HG03139 (cell line): ENCODE results near the gene PABPC1L.

Experiments
- ATAC-seq: cut with Tn5 transposase; IDR thresholded peaks from one replicate; pipeline ENCODE4 v1.9.1; 2021; ENCODE audit not compliant: unreplicated experiment

Gene PABPC1L

DNA sequence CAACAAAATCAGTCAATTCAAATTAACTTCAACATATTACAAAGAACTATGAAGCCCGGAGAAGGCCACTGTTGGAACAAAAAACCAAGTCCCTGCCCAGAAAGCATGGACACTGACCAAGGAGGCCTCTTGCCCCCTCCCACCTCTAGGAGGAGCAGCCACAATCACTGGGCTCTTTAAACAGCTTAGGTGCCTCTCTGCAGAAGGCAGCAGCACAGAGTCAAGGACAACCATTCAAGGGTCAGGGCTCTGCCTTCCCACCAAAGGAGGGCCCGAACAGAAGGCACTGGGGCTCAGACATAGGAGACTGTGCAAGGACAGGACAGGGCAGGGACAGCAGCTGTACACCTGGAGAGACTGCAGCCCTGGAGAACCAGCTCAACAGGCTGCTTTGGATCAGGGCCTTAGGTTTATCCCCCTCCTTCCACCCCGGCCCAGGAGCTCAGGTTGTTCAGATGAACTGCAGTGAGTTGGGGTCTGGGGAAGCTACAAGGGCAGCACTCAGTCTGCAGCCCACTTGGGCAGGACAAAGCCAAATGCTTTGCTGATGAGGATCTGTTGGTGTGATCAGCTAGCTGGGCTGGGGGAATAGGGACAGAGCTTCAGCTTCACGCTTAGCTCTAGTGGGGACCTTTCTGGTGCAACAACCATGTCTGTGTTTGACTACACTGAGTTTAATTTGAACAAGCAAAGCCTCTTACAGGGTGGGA is 32.6 kb downstream of the PABPC1L start:
- ATAC-seq: no peak

DNA sequence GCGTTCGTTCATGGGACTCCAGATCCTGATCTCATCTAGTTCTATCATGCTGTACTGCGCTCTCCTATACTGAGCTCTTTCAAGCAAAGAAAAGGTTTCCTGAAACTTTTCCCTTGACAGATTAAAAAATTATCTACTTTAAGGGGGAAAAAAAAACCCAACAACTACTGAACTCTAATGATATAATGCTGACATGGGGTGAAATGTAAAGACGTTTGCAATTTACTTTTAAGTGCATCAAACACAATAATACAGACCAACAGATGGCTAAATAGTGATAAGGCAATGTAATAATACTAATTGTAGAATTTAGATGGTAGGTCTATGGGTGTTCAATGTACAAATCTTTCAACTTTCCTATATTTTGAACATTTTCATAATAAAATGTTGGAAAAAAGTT is 34.0 kb downstream of the PABPC1L start:
- ATAC-seq: no peak

DNA sequence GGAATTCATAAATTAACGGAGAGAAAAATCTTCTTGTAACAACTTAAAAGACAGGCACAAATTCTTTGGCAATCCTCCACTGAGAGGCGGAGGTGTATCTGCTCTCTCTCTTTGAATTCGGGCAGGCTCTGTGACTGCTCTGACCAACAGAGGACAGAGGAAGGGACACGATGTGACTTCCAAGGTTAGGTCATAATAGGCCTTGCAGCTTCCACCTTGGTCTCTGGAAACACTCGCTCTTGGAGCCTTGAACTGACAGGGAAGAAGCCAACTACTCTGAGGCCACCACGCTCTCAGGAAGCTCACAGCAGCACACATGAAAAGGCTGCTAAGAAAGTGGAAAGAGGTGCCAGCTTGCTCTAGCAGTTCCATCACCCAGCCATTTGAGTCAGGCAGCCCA is 35.4 kb downstream of the PABPC1L start:
- no peak for ATAC-seq

DNA sequence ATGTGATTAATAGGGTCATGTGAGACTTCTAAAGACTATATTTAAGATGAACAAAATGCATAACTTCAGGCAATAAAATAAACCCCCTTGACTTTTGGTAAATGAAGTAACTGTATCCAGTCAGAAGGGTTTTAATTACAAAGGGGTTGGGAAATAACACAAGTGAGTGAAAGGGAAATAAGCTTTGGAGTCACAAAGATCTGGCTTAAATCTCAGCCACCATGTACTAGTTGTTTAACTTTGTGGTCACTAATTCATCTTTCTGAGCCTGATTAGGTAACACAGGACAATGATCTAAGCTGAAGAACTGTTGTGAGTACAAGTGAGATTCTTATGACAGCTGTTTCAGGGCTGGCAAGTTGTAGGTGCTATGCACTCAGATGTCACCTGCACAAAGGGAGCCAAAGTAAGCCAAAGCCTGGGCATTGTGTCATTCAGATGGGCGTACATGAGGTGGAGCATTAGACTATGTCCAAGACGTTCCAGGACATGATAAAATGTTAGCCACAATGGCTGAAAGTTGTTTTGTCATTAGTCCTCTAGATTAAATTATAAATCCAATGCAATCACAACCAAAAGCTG is 36.5 kb downstream of the PABPC1L start:
- ATAC-seq: no peak

DNA sequence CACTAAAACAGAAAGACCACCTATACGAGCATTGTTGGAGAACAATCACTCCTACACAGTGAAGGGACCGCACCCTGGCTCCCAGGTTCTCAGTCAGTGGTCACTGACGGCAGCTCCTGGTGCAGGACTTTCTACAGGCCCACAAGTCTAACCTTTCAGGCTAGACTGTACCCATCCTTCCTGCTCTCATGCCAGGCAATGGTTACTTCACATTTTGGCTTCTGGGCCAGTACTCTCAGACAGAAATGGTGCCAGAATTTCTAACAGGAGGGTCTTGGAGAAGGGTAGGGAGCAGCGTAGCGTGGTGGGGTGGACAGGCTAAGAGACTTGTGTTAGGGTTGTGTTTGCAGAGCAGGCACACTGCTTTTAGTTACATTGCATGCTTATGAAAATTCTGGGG is 38.2 kb downstream of the PABPC1L start:
- no peak for ATAC-seq

DNA sequence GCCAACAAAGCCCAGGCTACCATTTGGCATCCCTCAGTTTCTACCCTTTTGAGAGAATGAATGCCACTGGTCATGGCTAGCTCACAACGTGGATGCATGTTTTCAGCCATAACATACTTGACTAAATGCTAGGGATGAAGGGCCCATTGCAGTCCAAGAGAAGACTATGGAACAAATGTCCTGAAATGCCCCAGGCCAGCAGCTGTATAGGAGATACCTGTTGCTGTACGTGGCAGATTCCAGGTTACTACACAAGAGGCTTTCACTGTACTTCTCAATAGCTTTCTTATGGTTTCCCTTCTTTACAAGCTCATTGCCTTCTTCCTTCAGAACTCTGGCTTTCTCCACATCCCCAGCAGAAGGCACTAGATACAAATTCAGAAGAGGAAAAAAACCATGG is 38.7 kb downstream of the PABPC1L start:
- no peak for ATAC-seq

DNA sequence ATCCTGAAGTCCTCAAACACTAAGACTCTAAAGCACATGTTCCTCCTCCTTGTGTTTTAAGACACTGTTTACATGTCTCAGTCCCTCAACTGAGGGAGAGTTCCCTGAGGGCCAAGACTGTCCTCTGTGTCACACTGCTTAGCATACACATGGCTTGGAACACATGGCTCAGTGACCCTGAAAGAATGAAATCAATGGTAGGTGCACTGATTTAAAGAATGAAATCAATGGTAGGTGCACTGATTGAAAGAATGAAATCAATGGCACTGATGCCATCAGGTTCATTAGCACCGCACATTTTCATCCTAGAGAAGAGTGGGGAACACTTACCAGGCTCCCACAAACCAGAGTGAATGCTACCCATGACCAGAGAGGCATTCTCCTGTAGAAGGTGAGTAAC is 40.5 kb downstream of the PABPC1L start:
- ATAC-seq: no peak

DNA sequence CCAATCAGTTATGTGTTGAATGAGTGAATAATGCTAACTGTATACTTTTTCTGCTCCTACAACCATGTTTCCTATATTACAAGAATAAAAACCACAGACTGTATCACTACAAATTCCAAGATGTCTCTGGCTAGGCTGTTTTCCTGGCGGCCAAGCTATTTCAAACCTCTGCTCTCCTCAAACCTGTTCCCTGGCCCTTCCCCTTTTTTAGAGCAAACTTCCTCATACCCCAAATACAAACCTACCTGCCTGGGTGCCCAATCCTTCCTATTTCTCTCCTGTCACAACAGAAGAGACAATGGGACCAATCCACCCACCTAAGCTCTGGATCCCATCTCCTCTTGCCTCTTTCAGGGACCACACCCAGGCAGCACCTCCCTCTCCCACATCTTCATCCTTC is 42.9 kb downstream of the PABPC1L start:
- ATAC-seq: no peak

DNA sequence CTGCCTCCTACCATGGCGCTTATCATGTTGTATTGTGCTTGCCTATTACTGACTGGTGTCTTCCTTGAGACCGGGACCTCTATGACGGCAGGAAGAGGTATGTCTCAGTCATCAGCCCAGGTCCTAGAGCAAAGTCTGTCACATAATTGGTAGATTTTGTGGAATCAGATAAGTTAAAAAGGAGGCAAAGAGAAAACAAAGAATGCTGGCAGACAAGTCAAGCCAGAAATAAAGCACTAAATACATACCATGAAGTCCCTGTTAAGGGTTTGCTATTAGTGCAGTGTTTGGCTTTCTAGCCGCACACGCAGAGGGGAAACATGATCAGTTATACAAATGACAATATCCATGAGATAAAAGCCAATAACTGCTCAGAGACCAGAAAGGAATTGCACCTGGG is 44.4 kb downstream of the PABPC1L start:
- ATAC-seq: no peak

DNA sequence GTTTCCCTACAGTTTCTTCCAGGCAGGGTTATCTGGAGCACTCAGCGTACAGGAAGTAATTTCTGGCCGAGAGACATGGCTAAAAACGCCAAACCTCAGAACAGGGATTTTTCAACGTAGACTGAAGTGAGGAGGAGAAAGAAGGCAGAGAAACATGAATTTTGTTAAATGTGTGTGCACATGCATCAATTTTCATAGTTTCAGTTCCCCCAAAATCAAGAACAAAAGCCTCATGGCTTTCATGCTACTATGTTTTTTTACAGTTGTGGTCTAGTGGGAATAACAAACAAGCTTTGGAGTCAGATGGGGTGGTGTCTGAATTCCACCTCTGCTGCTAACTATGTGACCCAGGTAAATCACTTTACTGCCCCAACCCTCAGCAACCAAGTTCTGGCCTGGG is 45.4 kb downstream of the PABPC1L start:
- no peak for ATAC-seq

DNA sequence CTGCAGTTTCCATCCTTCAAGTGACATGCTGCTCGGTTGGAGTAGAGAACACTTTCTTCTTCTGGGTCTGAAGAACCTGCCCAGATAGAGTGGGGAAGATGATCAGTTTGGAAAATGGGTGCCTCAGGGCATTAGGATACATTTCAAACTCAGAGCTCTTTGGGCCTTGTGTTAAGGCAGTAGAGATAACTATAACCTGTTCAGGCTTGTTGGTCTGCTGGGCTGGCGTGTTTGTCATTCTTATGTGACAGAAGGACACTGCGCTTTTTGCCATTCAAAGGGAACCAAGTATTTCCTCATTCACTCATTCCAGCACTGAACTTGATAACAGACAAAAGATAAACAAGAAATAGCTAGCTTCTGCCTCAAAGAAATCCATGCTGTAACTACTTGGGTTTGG is 46.5 kb downstream of the PABPC1L start:
- no peak for ATAC-seq

DNA sequence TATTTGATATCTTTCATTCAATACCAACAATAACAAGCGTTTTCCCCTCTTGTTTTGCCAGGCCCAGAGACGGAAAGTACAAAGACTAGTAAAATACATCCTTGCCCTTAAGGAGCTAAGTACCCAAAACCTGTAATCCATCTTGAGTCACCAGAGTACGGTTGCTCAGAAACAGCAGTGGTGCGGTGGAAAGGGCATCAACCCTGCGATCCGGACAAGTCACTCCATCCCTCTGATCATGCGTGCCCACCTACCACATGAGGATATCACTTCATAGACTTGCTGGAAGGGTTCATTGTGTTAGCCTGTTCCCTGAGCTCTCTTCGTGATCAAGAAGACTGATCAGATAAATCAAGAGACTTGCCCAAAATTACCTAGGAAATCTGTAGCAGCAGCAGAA is 48.4 kb downstream of the PABPC1L start:
- ATAC-seq: no peak

DNA sequence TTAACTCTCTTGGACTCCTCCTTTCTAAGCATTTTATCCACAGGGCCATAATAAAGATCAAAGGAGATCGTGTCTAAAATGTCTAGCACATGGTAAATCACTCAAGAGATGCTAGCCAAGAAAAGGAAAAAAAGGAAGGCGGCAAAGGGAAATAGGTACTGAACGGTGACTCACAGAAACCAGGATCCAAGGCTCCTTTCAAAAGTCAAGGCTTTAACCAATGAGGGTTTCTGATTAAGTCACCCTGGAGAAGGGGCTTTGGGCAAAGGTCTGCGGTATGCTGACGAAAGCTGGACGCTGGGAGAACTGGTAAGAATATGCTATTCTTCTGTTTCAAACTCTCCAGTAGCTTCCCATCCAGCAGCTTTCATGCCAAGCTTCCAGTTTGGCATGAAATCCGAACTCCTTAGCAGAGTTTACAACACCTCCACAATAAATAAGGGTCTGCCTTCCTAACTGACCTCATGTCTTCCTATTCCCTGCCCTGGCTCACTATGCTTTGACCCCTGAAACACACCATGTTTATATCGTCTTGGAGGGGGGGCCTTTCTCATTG is 49.3 kb downstream of the PABPC1L start:
- ATAC-seq: no peak

DNA sequence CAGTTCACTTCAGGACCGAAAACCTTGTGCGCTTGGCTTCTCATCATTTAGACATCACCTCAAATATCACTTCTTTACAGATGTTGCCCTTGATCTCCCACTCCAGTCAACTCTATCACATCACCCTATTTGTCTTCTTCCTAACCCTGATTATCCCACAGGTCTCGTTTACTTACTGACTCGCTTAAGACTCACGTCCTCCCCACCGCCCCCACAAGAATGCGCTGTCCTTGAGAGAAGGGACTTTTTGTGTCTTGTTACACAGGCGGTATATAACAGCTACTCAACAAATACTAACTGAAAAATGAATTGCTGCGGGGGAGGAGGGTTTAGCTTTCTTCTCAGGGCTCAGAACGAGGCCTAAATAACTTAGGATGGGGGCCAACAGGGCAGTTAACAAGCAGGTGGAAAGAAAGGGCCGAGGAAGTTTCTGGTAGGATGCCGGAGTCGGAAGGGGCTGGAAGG is 49.8 kb downstream of the PABPC1L start:
- peak; percentile 8 for ATAC-seq

DNA sequence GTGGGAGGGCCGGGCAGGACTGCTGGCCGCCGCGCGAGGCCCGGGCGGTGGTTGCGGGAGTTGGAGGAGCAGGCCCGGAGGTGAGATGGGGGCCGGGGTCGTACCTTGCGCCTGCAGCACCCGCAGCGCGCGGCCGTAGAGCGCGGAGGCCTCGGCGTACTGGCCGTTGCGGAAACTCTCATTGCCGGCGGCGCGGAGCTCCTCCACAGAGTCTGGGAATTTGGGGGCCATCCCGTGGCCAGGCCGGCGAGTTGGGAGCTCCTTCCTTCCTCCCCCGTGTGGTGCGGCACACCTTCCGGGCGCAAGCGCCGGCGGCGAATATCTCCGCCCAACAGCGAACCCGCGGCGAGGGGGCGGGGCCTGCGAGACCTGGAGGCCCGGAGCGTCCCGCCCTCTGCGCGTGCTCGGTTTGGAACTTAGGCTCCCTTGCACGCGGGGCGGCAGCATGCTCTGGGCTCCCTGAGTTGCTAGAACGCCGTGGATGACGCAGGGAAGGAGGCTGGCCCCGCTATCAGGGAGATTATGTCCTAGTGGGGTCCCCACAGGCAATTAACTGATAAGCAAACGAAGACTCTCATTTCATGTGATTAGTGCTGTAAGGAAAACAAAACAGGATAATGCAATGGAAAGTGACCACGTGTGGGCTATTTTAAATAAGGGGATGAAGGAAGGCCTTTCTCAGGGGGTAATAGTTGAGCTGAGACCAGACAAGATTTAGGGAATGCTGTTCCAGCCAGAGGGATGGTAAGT is 50.4 kb downstream of the PABPC1L start, which contains the start of gene TOMM34:
TOMM34 (minus strand) TSS at position 295 of the 750 bp plus-strand sequence; CDS start at position 231, 64 bp downstream.
- ATAC-seq: peak; percentile 69

DNA sequence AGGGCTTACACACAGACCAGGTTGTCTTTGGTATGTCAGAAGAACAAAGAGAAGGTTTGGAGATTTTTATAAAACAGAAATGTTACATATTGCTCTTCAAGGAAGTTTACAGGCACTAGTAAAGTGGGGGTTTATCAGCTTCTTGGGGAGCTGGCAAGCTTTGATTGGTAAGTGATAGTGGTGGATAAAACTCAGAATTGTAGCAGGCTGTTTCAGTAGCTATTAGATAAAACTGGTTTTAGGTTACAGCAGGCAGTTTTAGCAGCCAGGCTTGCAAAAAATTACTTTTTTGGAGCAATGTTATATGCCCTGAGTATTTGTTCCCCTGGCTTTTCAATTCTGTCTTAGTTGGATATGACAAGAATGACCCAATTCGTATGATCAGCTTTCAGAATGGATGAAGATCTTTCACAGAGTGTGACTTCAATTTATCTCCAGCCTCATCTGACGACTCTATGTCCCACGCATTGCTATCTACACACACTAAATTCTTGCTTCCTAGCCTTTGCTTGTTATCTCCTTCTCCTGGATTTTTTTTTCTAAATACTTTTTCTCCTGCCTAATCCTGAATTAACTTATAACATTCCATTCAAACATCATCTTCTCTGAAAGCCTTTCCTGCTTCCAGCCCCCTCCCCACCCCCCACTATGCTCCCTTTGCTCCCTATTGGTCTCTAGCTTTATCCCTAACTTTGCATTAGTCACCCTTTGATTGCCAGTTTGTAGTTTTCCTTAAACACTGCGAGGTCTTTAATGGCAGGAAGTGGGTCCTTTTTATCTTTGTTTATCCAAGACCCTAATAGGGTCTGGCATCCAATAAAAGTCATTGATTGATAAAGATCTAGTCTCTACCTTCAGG is 51.4 kb downstream of the PABPC1L start:
- ATAC-seq: no peak

DNA sequence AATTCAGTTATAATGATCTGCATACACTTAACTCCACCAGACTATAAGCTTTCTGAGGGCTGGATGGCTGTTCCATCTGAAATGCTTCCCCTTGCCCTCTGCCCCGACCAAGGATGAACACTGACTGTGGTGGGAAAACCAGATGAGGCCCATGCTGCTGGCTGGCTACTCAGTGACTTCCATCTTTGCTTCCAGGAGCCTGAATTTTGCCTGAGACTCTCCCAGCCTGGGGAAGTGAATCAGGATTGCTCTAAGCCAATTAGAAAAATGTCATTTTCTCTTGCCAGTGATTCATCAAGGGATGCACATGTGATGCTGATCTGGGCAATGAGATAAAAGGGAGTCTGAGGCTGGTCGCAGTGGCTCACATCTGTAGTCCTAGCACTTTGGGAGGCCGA is 52.0 kb downstream of the PABPC1L start:
- ATAC-seq: no peak

DNA sequence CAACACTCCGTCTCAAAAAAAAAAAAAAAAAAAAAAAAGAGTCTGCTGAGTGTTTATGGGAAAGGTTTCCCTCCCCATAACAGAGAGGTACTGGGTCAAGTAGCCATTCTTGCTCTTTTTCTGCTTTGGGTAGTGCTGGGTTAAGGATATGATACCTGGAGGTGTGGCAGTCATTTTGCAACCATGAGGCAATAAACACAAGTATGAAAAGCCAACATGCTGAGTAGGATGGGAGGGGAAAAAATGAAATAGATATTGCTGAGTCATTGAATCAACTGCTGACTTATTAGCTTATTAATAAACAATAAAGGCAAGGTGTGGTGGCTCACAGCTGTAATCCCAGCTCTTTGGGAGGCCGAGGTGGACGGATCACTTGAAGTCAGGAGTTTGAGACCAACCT is 52.6 kb downstream of the PABPC1L start:
- no peak for ATAC-seq

DNA sequence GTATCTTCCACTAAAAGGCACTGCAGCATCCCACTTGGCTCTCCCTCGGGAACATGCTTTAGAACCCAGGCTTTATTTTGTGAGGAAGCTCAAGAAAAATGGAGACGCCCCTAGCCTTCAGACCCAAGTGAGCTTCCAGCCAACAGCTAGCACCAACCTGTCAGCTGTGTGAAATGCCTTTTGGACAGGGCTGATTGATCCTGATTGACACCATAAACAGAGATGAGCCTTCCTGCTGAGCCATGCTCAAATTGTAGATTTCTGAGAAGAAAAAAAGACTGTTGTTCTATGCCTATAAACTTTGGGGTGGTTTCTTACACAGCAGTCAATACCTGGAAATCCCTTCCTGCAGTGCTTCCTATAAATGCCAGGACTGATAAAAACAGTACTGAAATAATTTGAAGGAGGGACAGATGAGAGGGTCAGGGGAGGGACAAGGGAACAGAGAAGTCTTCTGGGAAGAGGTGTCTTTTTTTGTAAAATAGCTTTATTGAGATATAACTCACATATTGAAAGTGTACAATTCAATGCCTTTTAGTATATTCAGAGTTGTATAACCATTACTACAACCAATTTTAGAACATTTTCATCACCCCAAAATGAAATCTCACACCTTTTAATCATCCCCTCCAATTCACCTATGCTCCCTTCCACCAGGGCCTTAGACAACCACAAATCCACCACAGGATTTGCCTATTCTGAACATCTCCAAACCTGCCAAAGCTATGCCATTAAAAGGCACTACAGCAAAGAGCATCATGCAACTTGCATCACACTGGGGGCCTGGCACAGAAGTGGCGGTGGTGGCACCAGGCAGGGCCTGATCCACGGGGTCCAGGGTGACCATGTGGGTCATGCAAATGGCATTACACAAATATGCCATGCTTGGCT is 53.7 kb downstream of the PABPC1L start:
- no peak for ATAC-seq

DNA sequence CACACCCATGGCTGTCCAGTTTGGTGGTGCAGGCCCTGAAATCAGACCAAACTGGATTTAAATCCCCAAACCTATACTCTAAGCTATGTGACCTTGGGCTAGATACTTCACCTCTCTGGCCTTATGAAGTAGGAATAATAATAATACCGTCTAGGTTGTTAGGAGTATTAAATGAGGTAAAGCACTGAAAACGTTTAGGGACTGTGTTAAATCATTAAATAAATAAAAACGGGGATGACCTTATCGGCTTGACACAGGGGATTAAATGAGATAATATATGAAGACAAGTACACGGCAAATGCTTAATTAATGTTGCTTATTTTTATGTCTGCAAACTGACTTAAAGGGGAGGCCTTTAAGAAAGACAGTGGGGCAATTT is 55.8 kb downstream of the PABPC1L start:
- ATAC-seq: no peak
